ENCODE measurements around the gene KNSTRN. TPM values are rescaled to one million over a fixed set of nuclear protein-coding genes. Genes with fewer than 3 reads are reported as not detected.

The KNSTRN gene
- total RNA-seq, 1 experiment from 2014 or later = 44.5 TPM

DNA sequence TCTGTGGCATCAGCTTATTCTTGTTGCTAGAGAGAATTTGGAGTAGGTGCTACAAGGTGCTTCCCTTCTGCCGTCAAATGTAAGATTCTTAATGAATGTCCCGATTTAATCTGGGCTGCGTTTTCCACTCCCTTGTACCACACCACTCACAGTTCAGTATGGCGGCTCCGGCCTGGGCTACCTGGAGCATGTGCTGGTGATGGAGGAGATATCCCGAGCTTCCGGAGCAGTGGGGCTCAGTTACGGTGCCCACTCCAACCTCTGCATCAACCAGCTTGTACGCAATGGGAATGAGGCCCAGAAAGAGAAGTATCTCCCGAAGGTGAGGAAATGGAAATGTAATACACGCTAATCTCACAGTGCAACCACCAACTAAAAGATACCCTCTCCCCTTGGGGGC, 28.0 kb downstream of the KNSTRN start:
- TF ChIP-seq, protein P1, sequence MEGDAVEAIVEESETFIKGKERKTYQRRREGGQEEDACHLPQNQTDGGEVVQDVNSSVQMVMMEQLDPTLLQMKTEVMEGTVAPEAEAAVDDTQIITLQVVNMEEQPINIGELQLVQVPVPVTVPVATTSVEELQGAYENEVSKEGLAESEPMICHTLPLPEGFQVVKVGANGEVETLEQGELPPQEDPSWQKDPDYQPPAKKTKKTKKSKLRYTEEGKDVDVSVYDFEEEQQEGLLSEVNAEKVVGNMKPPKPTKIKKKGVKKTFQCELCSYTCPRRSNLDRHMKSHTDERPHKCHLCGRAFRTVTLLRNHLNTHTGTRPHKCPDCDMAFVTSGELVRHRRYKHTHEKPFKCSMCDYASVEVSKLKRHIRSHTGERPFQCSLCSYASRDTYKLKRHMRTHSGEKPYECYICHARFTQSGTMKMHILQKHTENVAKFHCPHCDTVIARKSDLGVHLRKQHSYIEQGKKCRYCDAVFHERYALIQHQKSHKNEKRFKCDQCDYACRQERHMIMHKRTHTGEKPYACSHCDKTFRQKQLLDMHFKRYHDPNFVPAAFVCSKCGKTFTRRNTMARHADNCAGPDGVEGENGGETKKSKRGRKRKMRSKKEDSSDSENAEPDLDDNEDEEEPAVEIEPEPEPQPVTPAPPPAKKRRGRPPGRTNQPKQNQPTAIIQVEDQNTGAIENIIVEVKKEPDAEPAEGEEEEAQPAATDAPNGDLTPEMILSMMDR (IDR thresholded peaks at IDR 0.05; ENCODE audit: unreplicated experiment) = no peak
- no peaks in the 10 kb centered on the region for H3K9me3 Mint-ChIP-seq (ENCODE audit: low read depth, unreplicated experiment)
- H3K27ac Mint-ChIP-seq (ENCODE audit: unreplicated experiment) = no peak overlapping the region
- peaks cover 10% of the 10 kb centered on the region for H3K4me1 Mint-ChIP-seq (ENCODE audit: low read depth, unreplicated experiment)
- DNase-seq = no peak
- H3K27me3 Mint-ChIP-seq (ENCODE audit: unreplicated experiment) = no peaks in the 10 kb centered on the region
- peaks cover 31% of the 10 kb centered on the region for H3K36me3 Mint-ChIP-seq (ENCODE audit: insufficient read depth, unreplicated experiment)
- no TSS peak for BruUV-seq (replicated peaks)
- intact Hi-C loops (cut with micrococcal nuclease; ENCODE audit: unreplicated experiment) = no loop called here
- CTCF ChIA-PET = no interaction called here
- H3K4me3 Mint-ChIP-seq (ENCODE audit: low read depth, unreplicated experiment) = no peak overlapping the region

DNA sequence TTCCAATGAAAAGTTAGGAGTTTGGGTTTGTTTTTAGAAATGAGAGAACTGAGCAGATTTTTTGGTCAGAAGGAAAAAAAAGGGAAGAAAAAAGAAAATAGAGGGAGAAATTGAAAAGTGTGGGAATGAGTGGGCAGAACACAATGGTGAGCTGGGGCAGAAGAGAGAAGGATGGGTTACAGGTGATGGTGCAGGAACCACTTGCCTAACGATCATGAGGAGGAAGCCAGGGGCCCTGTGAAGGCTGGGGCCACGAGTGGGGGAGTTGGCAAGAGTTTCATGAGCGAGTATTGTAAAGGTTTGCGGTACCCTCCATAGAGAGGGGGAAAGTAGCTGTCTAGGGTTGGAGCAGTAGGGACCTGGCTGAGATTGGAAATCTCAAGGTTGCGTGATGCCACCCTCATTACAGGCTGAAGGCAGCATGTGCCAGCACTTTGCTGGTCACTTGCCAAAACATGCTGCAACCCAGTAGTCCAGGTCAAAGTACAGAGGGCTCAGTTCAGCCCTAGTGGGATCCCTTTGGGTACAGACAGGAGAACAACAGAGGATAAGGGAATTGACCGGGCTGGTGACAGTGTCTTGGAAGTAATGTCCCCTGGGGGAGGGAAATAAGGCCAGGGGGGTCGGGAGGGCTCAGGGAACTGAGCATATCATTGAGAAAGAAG, 29.7 kb downstream of the KNSTRN start:
- no TSS peak for BruUV-seq (replicated peaks)
- TF ChIP-seq, protein P1 (IDR thresholded peaks at IDR 0.05; ENCODE audit: unreplicated experiment) = no peak

DNA sequence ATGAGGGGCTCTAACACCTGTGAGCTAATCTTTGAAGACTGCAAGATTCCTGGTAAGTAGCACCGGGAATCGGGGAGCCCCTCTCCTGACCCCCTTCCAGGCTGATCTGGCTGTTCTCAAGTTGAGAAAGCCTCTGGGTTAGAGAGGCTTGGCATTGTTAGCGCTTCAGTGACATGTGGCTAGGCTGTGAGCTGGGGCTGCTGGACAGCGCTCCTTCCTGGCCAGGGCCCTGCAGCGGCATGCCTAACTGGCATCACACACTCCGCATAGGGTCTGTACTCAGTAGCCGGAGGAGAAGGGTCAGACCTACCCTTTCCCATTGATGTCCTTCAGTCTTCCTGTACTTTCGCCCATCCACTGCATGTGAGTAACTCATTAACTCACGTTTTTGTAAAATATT, 30.5 kb downstream of the KNSTRN start:
- no peaks in the 10 kb centered on the region for H3K27me3 Mint-ChIP-seq (ENCODE audit: unreplicated experiment)
- BruUV-seq (replicated peaks) = no TSS peak
- CTCF ChIA-PET = no interaction called here
- H3K36me3 Mint-ChIP-seq (ENCODE audit: insufficient read depth, unreplicated experiment) = peaks cover 29% of the 10 kb centered on the region
- intact Hi-C loops (cut with micrococcal nuclease; ENCODE audit: unreplicated experiment) = no loop called here
- DNase-seq = no peak
- TF ChIP-seq, protein P1 (IDR thresholded peaks at IDR 0.05; ENCODE audit: unreplicated experiment) = no peak
- no peak overlapping the region for H3K27ac Mint-ChIP-seq (ENCODE audit: unreplicated experiment)
- H3K9me3 Mint-ChIP-seq (ENCODE audit: low read depth, unreplicated experiment) = no peaks in the 10 kb centered on the region
- H3K4me1 Mint-ChIP-seq (ENCODE audit: low read depth, unreplicated experiment) = peaks cover 10% of the 10 kb centered on the region
- H3K4me3 Mint-ChIP-seq (ENCODE audit: low read depth, unreplicated experiment) = no peak overlapping the region

More for the DNA sequence above, 29.7 kb downstream of the KNSTRN start:
- no peak overlapping the region for H3K4me3 Mint-ChIP-seq (ENCODE audit: low read depth, unreplicated experiment)
- H3K27ac Mint-ChIP-seq (ENCODE audit: unreplicated experiment) = no peak overlapping the region
- H3K27me3 Mint-ChIP-seq (ENCODE audit: unreplicated experiment) = no peaks in the 10 kb centered on the region
- peaks cover 28% of the 10 kb centered on the region for H3K36me3 Mint-ChIP-seq (ENCODE audit: insufficient read depth, unreplicated experiment)
- peaks cover 10% of the 10 kb centered on the region for H3K4me1 Mint-ChIP-seq (ENCODE audit: low read depth, unreplicated experiment)
- intact Hi-C loops (cut with micrococcal nuclease; ENCODE audit: unreplicated experiment) = no loop called here
- no peak for DNase-seq
- CTCF ChIA-PET = no interaction called here
- no peaks in the 10 kb centered on the region for H3K9me3 Mint-ChIP-seq (ENCODE audit: low read depth, unreplicated experiment)

DNA sequence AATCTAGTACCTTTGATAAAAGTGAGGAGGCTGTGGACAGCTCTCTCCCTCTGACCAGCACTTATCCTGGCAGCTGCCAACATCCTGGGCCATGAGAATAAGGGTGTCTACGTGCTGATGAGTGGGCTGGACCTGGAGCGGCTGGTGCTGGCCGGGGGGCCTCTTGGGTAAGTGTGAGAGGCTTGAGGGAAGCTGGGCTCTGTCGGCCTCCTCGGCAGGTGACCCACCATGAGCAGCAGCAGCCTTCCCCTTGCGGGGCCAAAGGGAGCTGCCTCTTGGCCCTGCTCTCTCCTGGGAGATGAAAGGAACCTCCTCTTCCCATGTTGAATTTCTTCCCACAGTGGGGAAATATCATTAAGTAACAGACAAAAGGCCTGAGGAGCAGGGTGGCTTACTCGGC, 32.3 kb downstream of the KNSTRN start:
- no TSS peak for BruUV-seq (replicated peaks)
- CTCF ChIA-PET = no interaction called here
- TF ChIP-seq, protein P1 (IDR thresholded peaks at IDR 0.05; ENCODE audit: unreplicated experiment) = no peak
- Mint-ChIP-seq H3K27ac (ENCODE audit: unreplicated experiment) (no peak overlapping the region), H3K9me3 (ENCODE audit: low read depth, unreplicated experiment) (no peaks in the 10 kb centered on the region), H3K4me3 (ENCODE audit: low read depth, unreplicated experiment) (no peak overlapping the region), H3K27me3 (ENCODE audit: unreplicated experiment) (no peaks in the 10 kb centered on the region), H3K36me3 (ENCODE audit: insufficient read depth, unreplicated experiment) (peaks cover 31% of the 10 kb centered on the region), H3K4me1 (ENCODE audit: low read depth, unreplicated experiment) (peaks cover 10% of the 10 kb centered on the region)
- no peak for DNase-seq
- intact Hi-C loops (cut with micrococcal nuclease; ENCODE audit: unreplicated experiment) = no loop called here

Data from Calu3 (cell line).